HS-27A (cell line): Measurements from ENCODE around the gene LRCH1.

Source experiments
- DNase-seq: peaks from one replicate; pipeline ENCODE4 v3.0.0-alpha.2; 2012; ENCODE audit warnings: low read depth, missing footprints

Gene LRCH1

DNA sequence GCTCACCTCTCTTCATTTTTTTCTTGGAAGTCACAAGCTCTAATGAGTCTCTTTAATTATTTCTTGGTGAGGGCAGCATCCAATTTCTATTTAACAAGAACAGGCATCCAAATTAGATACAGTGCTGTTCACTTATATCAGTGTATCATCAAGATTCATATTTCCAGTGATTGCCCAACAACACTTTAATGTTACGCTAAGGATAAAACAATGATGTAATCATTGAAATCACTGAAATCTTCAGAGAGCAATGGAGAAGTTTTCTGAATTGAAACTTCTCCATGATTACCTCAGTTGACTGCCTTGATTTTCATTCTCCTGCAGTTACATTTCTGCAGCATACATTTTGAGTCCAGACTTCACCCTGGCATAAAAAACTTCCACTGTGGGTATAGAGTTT, 17.1 kb upstream of the LRCH1 start:
- no peak for DNase-seq

DNA sequence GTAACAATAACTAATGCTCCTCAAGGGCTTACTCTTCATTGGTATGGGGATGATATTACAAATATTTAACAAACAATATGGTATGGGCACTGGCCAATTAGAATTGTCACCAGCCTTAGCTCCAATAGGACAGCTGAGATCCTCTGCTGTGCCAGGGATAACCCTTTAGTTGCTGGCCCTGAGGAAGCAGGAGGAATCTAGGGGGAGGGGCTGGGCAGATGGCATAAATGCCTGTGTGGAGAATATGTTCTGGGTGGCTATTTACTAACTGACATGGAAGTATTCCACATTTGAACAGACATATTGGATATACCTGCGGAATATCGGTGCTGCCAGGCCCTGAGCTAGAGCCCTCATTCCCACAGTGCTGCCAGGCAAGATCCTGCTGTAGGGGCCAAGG, 16.6 kb upstream of the LRCH1 start:
- DNase-seq, result no peak

- DNase-seq, result no peak
Measured at GRCh38 chr13:46539231-46539630, 13.7 kb upstream of the LRCH1 start.

GRCh38 chr13:46541210-46541609, 11.8 kb upstream of the LRCH1 start:
- DNase-seq, result no peak

GRCh38 chr13:46542833-46543232, 10.1 kb upstream of the LRCH1 start:
- no peak for DNase-seq

DNA sequence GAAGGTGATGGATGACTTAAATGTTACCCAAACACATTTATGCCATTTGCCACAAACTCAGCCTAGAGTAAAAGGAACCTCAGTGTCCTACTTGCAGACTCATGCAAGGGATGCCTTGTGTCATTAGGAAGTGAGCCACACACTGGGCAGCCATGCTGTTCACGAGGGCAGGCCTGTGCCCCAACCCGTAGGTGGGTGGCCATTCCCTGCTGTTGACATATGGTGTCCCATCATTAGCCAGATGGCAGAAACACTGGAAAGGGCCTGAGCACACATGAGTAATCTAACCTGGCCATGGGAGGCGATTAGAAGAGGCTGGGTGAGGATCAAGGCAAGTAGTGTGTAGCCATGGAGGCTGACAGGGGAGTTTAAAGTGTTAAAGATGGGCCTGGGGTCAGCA, 9.7 kb upstream of the LRCH1 start:
- no peak for DNase-seq

GRCh38 chr13:46544208-46544607, 8.8 kb upstream of the LRCH1 start:
- no peak for DNase-seq

DNA sequence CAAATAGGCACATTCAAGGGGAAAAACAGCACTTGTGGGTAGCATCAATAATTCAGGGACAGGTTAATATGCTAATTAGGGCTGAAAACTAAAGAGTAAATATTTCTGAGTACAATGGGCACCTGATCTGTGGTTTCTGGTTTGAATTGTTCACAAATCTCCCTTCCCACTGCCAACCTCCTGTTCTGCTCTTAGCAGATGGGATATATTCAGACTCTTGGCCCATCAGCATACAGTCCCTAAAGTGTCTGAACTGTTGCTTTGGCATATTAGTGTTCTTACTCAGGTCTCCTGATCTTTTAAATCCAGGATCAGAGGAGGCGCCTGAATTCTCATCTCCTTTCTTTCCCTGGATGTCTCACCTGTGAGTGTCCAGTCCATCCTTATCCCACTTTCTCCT, 8.2 kb upstream of the LRCH1 start:
- no peak for DNase-seq

- DNase-seq, result no peak
Measured at GRCh38 chr13:46546084-46546768, 6.7 kb upstream of the LRCH1 start.

- DNase-seq, result no peak
Measured at GRCh38 chr13:46550822-46551221, 2.1 kb upstream of the LRCH1 start.

GRCh38 chr13:46551410-46552302, 1.3 kb upstream of the LRCH1 start:
- no peak for DNase-seq

DNA sequence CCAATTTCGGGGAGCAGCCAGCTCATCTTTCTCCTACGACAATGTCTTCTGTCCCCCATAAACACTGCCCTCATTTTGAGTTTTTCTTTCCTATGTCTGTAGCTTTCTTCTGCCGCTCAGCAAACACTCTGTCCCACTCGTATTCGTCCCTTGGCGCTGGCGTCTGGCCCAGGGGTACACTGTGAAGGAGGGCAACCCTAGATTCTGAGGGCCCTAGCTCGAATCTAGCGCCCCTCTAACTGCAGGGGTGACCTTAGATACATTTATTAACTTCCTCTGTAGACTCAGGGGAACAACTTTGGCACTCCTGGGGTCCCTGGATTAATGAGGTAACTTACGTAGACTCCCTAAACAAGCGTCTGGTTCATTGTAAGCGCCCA, 677 bp upstream of the LRCH1 start:
- DNase-seq, result no peak

- no peak for DNase-seq
Measured at GRCh38 chr13:46553521-46553885, 533 bp downstream of the LRCH1 start.

GRCh38 chr13:46553886-46554858, 1.2 kb downstream of the LRCH1 start:
- DNase-seq, result no peak

- DNase-seq, result no peak
Measured at GRCh38 chr13:46554951-46555350, 2.0 kb downstream of the LRCH1 start.

- DNase-seq, result no peak
Measured at GRCh38 chr13:46555722-46556417, 2.9 kb downstream of the LRCH1 start.

DNA sequence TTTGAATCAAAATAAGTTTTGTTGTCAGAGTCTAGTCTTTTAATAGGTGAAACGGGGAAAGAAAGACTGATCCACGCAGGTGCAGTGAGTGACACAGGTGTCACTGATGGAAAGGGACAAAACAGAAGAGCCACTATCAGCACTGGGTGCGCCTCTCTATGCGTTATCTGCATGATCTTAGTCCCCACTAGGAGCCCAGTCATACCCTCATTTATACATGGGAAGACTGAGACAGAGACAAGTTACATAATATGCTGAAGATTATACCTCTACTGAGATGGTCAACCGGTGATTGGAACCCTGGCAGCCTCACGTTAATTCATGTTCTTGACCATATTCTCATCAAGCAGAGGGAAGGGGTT, 3.4 kb downstream of the LRCH1 start:
- DNase-seq, result no peak

- DNase-seq, result no peak
Measured at GRCh38 chr13:46559272-46559805, 6.4 kb downstream of the LRCH1 start.

GRCh38 chr13:46560778-46561177, 7.8 kb downstream of the LRCH1 start:
- no peak for DNase-seq

- DNase-seq, result no peak
Measured at GRCh38 chr13:46561286-46561685, 8.3 kb downstream of the LRCH1 start.

DNA sequence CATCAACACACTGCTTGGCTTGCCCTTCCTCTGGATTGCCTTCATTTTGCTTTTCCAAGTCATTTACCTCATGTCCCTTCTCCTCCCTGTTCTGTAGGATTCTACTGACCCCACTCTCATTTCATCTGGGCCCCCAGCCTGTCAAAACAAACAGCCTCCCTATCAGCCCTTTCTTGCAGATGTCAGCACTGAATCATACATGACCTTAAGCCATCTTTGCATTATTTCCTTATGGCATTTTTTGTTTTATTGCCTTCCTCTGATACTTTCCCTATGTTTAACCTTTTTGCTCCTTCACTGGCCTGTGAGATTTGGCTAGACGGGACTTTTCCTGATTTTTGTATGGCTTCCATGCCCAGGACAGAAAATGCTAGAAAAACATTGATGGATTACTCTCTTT, 8.7 kb downstream of the LRCH1 start:
- DNase-seq, result no peak

GRCh38 chr13:46562152-46562551, 9.2 kb downstream of the LRCH1 start:
- no peak for DNase-seq
